ENCODE data around the gene SACM1L. TPM values are rescaled to one million over a fixed set of nuclear protein-coding genes. Genes with fewer than 3 reads are reported as not detected.

The SACM1L gene
- 10 to 100 TPM; 25.1 to 49.5 TPM for total RNA-seq

DNA sequence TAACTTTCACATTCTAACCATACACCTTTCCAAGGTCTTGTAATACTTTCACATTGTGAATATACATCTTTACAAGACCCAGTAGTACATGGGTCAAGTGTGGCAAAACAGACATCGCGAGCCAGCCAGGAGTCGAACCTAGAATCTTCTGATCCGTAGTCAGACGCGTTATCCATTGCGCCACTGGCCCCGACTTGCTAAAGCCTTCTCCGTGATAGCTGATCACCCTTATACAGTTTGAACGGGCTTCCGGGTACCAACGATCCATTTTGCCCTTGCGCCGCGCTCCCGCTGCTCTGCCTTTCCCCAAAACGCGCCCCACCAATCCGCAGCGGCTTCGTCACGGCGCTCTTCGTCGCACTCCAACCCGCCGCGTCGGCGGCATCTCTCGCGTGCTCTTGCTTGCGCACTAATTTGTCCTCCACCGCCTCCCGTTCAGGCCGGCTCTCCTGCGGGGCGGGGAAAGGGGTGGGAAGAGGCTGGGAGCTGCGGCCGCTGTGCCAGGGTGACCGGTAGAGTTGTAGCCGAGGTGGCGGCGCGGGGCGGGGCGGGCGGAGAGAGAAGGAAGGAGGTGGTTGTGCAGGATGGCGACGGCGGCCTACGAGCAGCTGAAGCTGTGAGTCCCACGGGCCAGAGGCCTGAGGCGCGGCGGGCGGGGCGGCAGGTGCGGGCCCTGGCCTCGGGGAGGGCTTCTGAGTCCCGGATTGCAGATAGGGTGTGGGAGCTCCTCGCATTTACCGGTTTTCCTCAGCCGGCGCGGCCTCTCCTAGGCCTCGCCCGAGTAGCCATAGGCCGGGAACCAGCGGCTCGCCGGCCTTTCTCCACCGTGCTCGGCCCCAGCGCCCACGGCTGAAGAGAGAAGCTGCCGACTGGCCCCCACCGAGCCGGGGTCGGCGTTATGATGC is at the start of gene SACM1L:
Gene SACM1L, plus strand, starts transcription at position 515 of the 905 bp plus-strand sequence. Its CDS starts 70 bp downstream, at position 585.
- H3K4me3 ChIP-seq: peak within 1 kb of the TSS; percentile 24 to 74
- no peaks in the 10 kb centered on the region for H3K9me3 ChIP-seq
- DNase-seq: peak; percentile 97 to 98 (median 98)
- no peaks in the 10 kb centered on the region for H3K36me3 ChIP-seq (replicated peaks in 1 of 2; ENCODE audit: insufficient read depth in 1 of 2, low read depth in 2 of 2)
- peak; percentile 95 for ATAC-seq
- TF ChIP-seq, protein P1, sequence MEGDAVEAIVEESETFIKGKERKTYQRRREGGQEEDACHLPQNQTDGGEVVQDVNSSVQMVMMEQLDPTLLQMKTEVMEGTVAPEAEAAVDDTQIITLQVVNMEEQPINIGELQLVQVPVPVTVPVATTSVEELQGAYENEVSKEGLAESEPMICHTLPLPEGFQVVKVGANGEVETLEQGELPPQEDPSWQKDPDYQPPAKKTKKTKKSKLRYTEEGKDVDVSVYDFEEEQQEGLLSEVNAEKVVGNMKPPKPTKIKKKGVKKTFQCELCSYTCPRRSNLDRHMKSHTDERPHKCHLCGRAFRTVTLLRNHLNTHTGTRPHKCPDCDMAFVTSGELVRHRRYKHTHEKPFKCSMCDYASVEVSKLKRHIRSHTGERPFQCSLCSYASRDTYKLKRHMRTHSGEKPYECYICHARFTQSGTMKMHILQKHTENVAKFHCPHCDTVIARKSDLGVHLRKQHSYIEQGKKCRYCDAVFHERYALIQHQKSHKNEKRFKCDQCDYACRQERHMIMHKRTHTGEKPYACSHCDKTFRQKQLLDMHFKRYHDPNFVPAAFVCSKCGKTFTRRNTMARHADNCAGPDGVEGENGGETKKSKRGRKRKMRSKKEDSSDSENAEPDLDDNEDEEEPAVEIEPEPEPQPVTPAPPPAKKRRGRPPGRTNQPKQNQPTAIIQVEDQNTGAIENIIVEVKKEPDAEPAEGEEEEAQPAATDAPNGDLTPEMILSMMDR (IDR thresholded peaks at IDR 0.05): no peak
- peak; percentile 66 to 92 (median 87) for TF ChIP-seq POLR2A (IDR thresholded peaks at IDR 0.05)
- H3K27ac ChIP-seq: peak within 1 kb of the TSS; percentile 78 to 93 (median 86)
- WGBS, 2 donors: 1% methylated on average over 26 to 81 of the region's 81 CpGs
- H3K4me1 ChIP-seq: peaks cover 45% of the 10 kb centered on the region
- intact Hi-C loops (cut with DNase I): no loop called here
- no peaks in the 10 kb centered on the region for H3K27me3 ChIP-seq

DNA sequence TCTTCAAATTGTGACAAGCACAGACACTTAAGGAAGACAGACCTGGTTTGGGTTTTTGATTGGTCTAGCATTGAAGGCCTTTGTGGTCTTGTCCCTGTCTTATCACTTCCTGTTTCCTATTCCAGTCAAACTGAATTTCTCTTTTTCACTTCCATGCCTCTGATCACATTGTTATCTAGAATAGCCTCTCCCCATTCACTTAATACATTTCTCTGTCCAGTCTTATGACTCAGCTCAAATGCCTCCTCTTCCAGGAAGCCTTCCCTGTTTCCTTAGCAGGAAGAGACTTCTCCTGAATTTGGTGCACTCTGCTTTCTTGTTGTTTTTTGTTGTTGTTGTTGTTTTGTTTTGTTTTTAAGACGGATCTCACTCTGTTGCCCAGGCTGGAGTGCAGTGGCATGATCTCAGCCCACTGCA is 49.1 kb upstream of the SACM1L start:
- H3K4me1 ChIP-seq: peaks cover 55% of the 10 kb centered on the region
- H3K27ac ChIP-seq: peak overlapping the region; percentile 70 to 84 (median 76)

GRCh38 chr3:45640724-45641361 is 48.4 kb upstream of the SACM1L start:
- H3K27me3 ChIP-seq: no peaks in the 10 kb centered on the region
- no peak for TF ChIP-seq POLR2A (IDR thresholded peaks at IDR 0.05)
- TF ChIP-seq, protein P1 (IDR thresholded peaks at IDR 0.05): no peak
- DNase-seq: peak in 3 of 4 donors; percentile 46 to 54 (median 54)
- no peak overlapping the region for H3K4me3 ChIP-seq
- H3K9me3 ChIP-seq: no peaks in the 10 kb centered on the region
- intact Hi-C loops (cut with DNase I): no loop called here
- peak; percentile 74 for ATAC-seq
- no peaks in the 10 kb centered on the region for H3K36me3 ChIP-seq (replicated peaks in 1 of 2; ENCODE audit: insufficient read depth in 1 of 2, low read depth in 2 of 2)
- 48 to 75% methylated on average over 2 to 4 of the region's 4 CpGs for WGBS, 2 donors
- peaks cover 51% of the 10 kb centered on the region for H3K4me1 ChIP-seq
- peak overlapping the region; percentile 70 to 84 (median 76) for H3K27ac ChIP-seq

More for the DNA sequence above, 49.1 kb upstream of the SACM1L start:
- WGBS, 2 donors: 84 to 94% methylated on average over 1 of the region's 1 CpG
- intact Hi-C loops (cut with DNase I): no loop called here
- no peak for DNase-seq
- H3K9me3 ChIP-seq: no peaks in the 10 kb centered on the region
- no peaks in the 10 kb centered on the region for H3K36me3 ChIP-seq (replicated peaks in 1 of 2; ENCODE audit: insufficient read depth in 1 of 2, low read depth in 2 of 2)
- no peak overlapping the region for H3K4me3 ChIP-seq
- H3K27me3 ChIP-seq: no peaks in the 10 kb centered on the region
- ATAC-seq: no peak
- TF ChIP-seq, protein P1 (IDR thresholded peaks at IDR 0.05): no peak
- TF ChIP-seq POLR2A (IDR thresholded peaks at IDR 0.05): no peak

DNA sequence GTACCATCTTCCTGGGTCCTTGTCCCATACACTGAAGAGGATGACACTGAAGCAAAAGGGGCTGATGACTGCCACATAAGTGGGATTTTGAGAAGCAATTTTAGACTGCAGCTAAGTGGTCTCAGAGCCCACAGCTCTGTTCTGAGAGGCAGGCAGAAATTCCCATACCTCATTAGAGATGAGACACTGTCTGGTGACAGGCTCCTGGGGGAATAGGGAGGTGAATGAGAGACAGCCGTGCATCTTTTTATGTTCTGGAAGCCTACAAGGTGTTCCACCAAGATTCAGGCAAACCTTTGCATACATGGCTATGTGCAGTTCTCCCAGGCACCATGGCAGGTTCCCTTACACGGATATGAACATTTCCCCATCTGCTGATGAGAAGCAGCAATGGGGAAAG is 47.4 kb upstream of the SACM1L start:
- Histone ChIP-seq H3K27me3 (no peaks in the 10 kb centered on the region), H3K4me1 (peaks cover 45% of the 10 kb centered on the region), H3K27ac (peak overlapping the region in 3 of 4 donors; percentile 31 to 84 (median 79)), H3K4me3 (no peak overlapping the region), H3K9me3 (no peaks in the 10 kb centered on the region), H3K36me3 (replicated peaks in 1 of 2; ENCODE audit: insufficient read depth in 1 of 2, low read depth in 2 of 2) (no peaks in the 10 kb centered on the region)
- no peak for ATAC-seq
- no peak for DNase-seq
- 86 to 89% methylated on average over 1 to 2 of the region's 2 CpGs for WGBS, 2 donors
- TF ChIP-seq, protein P1 (IDR thresholded peaks at IDR 0.05): no peak
- no peak for TF ChIP-seq POLR2A (IDR thresholded peaks at IDR 0.05)
- intact Hi-C loops (cut with DNase I): no loop called here

All from body of pancreas (tissue), 4 donors.